Measurements from ENCODE around the gene HERC4.

- TF ChIP-seq CTCF (conservative IDR thresholded peaks at IDR 0.05 in 1 of 2, IDR thresholded peaks at IDR 0.05 in 1 of 2; ENCODE audit: low read depth in 1 of 2, low read length in 2 of 2): no peak
- no peak for TF ChIP-seq EZH2 (IDR thresholded peaks at IDR 0.05; ENCODE audit: low read length, missing control alignments)
Observed at GRCh38 chr10:67934336-67934735, 140.7 kb downstream of the HERC4 start.

All from fibroblast of lung (primary cell).